Epidermal melanocyte (primary cell): Measurements from ENCODE around the gene IGFBP6.

Experiments used
- DNase-seq: peaks from one replicate; pipeline ENCODE4 v3.0.0; 2011; ENCODE audit warnings: low spot score; ENCODE audit not compliant: insufficient read length

IGFBP6 gene

GRCh38 chr12:53115891-53116648 is 18.6 kb downstream of the IGFBP6 start:
- no peak for DNase-seq

- no peak for DNase-seq
Measured at GRCh38 chr12:53118751-53119300, 21.4 kb downstream of the IGFBP6 start.

- DNase-seq, result no peak
Measured at GRCh38 chr12:53120685-53121525, 23.4 kb downstream of the IGFBP6 start.

GRCh38 chr12:53122961-53123468 is 25.5 kb downstream of the IGFBP6 start:
- DNase-seq, result peak; percentile 60

- DNase-seq, result no peak
Measured at GRCh38 chr12:53123578-53124351, 26.3 kb downstream of the IGFBP6 start.

GRCh38 chr12:53124352-53124723 is 26.9 kb downstream of the IGFBP6 start:
- no peak for DNase-seq

- no peak for DNase-seq
Measured at GRCh38 chr12:53127169-53127568, 29.7 kb downstream of the IGFBP6 start.

GRCh38 chr12:53128780-53129569 is 31.5 kb downstream of the IGFBP6 start:
- no peak for DNase-seq

- DNase-seq, result no peak
Measured at GRCh38 chr12:53131844-53132243, 34.4 kb downstream of the IGFBP6 start.

- DNase-seq, result no peak
Measured at GRCh38 chr12:53133722-53134121, 36.3 kb downstream of the IGFBP6 start.

- DNase-seq, result no peak
Measured at GRCh38 chr12:53143355-53143754, 45.9 kb downstream of the IGFBP6 start.

GRCh38 chr12:53145383-53146260 is 48.2 kb downstream of the IGFBP6 start:
- DNase-seq, result no peak

- no peak for DNase-seq
Measured at GRCh38 chr12:53147181-53147580, 49.7 kb downstream of the IGFBP6 start.

- no peak for DNase-seq
Measured at GRCh38 chr12:53147653-53148052, 50.2 kb downstream of the IGFBP6 start.

GRCh38 chr12:53151039-53151438 is 53.6 kb downstream of the IGFBP6 start:
- DNase-seq, result no peak
